GM21529 (cell line): Measurements from ENCODE around the gene ZNF816.
"Not testable (repeated sequence)": the region's sequence is repeated elsewhere in the genome, so short reads cannot be mapped to it uniquely, and the experiment has no call there.

Source experiments
- ATAC-seq: cut with Tn5 transposase; IDR thresholded peaks from one replicate; pipeline ENCODE4 v1.9.1; 2021; ENCODE audit not compliant: unreplicated experiment

The ZNF816 gene

DNA sequence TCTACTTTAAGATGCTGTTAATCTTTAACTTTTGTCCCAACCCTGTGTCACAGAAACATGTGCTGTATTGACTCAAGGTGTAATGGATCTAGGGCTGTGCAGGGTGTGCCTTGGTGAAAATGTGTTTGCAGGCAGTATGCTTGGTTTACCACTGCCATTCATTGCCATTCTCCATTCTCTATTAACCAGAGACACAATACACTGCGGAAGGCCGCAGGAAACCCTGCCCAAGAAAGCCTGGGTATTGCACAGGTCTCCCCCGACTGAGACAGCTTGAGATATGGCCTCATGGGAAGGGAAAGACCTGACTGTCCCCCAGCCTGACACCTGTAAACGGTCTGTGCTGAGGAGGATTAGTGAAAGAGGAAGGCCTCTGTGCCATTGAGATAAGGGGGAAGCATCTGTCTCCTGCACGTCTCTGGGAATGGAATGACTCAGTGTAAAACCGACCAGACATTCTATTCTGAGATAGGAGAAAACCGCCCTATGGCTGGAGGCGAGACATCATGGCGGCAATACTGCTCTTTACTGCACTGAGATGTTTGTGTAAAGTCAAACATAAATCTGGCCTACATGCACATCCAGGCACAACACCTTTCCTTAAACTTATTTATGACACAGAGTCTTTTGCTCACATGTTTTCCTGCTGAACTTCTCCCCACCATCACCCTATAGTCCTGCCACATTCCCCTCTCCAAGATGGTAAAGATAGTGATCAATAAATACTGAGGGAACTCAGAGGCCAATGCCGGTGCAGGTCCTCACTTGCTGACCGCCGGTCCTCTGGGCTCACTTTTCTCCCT, 26.3 kb downstream of the ZNF816 start:
- ATAC-seq: no peak

DNA sequence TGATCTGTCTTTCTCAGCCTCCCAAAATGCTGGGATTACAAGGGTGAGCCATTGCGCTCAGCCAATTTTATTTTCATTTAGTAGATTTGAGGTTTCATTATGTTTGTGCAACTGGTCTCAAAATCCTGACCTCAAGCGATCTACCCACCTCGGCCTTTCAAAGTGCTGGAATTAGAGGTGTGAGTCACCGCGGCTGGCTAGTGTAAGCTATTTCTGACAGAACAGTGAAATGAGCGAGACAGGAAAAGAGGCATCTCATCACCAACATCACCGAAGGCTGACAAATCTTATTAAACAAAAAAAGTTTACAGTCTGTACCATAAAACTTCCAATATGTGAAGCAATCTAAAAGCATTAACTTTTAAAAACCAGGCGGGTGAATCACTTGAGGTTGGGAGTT, 27.2 kb downstream of the ZNF816 start:
- no peak for ATAC-seq

GRCh38 chr19:52924641-52925040, 38.0 kb downstream of the ZNF816 start:
- not testable (repeated sequence) for ATAC-seq

DNA sequence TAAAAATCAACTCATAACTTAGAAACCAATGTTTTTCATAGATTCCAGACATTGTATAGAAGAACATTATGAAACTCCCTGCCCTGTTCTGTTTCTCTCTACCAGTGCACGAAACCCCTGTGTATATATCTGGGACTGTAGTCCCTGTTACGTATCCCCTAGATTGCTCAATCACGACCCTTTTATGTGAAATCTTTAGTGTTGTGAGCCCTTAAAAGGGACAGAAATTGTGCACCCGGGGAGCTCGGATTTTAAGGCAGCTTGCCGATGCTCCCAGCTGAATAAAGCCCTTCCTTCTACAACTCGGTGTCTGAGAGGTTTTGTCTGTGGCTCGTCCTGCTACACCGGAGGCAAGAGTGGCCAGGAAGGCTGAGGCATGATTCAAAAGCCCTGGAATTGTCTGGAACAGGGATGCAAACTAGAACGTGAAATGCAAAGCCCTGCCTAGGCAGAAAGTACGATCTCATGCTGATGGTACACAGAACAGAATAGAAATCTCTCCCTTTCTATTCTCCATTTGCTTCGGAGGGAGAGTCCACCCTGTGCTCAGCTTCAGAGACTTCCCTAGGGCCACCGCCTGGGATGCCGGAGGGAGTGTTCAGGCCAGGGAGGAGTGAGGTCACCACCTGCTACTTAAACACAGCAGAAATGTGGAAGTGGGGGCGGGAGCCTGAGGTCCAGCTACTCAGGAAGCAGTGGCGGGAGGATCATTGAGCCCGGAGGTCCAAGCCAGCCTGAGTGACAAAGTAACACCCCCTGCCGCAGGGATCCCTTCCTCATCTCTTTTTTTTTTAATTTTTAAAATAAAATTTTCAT, 38.7 kb downstream of the ZNF816 start:
- ATAC-seq: no peak

GRCh38 chr19:52922841-52923777, 39.6 kb downstream of the ZNF816 start, which contains the start of gene ZNF888:
ZNF888 (minus strand) TSS chr19:52923428; CDS start chr19:52917873, 5,555 bp downstream.
- peak; percentile 92 for ATAC-seq

- ATAC-seq: no peak
These were observed 45.1 kb downstream of the ZNF816 start for GRCh38 chr19:52917531-52917930.

- no peak for ATAC-seq
These were observed 52.0 kb downstream of the ZNF816 start for GRCh38 chr19:52910648-52911047.

- ATAC-seq: not testable (repeated sequence)
These were observed 58.5 kb downstream of the ZNF816 start for GRCh38 chr19:52904052-52904780.

- ATAC-seq: no peak
These were observed 60.8 kb downstream of the ZNF816 start for GRCh38 chr19:52901842-52902241.
